Measurements from ENCODE around the gene ZNF629. TPM values are rescaled to one million over a fixed set of nuclear protein-coding genes. Genes with fewer than 3 reads are reported as not detected.

Gene ZNF629
- polyA plus RNA-seq, 10 donors, result 11.3 to 15.4 (median 12.9) TPM

- no peak for DNase-seq
Observed at GRCh38 chr16:30768583-30769181, 18.3 kb downstream of the ZNF629 start.

- DNase-seq, result no peak
Observed at GRCh38 chr16:30767767-30768465, 19.1 kb downstream of the ZNF629 start.

- DNase-seq, result no peak
Observed at GRCh38 chr16:30766933-30767284, 20.1 kb downstream of the ZNF629 start.

- DNase-seq, result no peak
Observed at GRCh38 chr16:30766206-30766932, 20.6 kb downstream of the ZNF629 start.

- no peak for DNase-seq
Observed at GRCh38 chr16:30764816-30765465, 22.1 kb downstream of the ZNF629 start.

GRCh38 chr16:30764086-30764485 is 22.9 kb downstream of the ZNF629 start:
- DNase-seq, result no peak

- DNase-seq, result no peak
Observed at GRCh38 chr16:30762991-30763725, 23.8 kb downstream of the ZNF629 start.

GRCh38 chr16:30761928-30762902 is 24.8 kb downstream of the ZNF629 start, which contains the start of the genes CFAP119 and RNF40:
TSS of gene CFAP119 (minus strand) at chr16:30762062. CDS start at chr16:30761748, 314 bp downstream.
TSS of gene RNF40 (plus strand) at chr16:30762322. CDS start at chr16:30762546, 224 bp downstream.
- peak; percentile 98 to 100 (median 99) for DNase-seq

- peak in 1 of 3 donors; percentile 59 for DNase-seq
Observed at GRCh38 chr16:30761427-30761927, 25.5 kb downstream of the ZNF629 start.

- DNase-seq, result no peak
Observed at GRCh38 chr16:30760577-30761426, 26.2 kb downstream of the ZNF629 start.

- DNase-seq, result no peak
Observed at GRCh38 chr16:30760001-30760559, 26.9 kb downstream of the ZNF629 start.

GRCh38 chr16:30758988-30759491 is 28.0 kb downstream of the ZNF629 start:
- no peak for DNase-seq

GRCh38 chr16:30757316-30757715 is 29.7 kb downstream of the ZNF629 start:
- DNase-seq, result no peak

- no peak for DNase-seq
Observed at GRCh38 chr16:30756781-30757100, 30.3 kb downstream of the ZNF629 start.

- DNase-seq, result no peak
Observed at GRCh38 chr16:30755955-30756780, 30.8 kb downstream of the ZNF629 start.

- no peak for DNase-seq
Observed at GRCh38 chr16:30753596-30753995, 33.4 kb downstream of the ZNF629 start.

GRCh38 chr16:30750876-30751465 is 36.0 kb downstream of the ZNF629 start:
- no peak for DNase-seq

All from muscle of back (tissue), 11 donors.